Measurements from ENCODE around the gene SLC51B.

GRCh38 chr15:65032801-65033537 lies 12.2 kb upstream of the SLC51B start:
- no peak for TF ChIP-seq ZNF384 (IDR thresholded peaks at IDR 0.05)
- TF ChIP-seq ELF4 (IDR thresholded peaks at IDR 0.05), result no peak
- TF ChIP-seq TARDBP (IDR thresholded peaks at IDR 0.05), result no peak
- no peak for TF ChIP-seq SP1 (IDR thresholded peaks at IDR 0.05)
- no peak for TF ChIP-seq SUZ12 (IDR thresholded peaks at IDR 0.05)
- no peak for TF ChIP-seq NFRKB (IDR thresholded peaks at IDR 0.05)

Measured in HEK293T (cell line).